ENCODE results near the gene SOCS1. TPM values are rescaled to one million over a fixed set of nuclear protein-coding genes. Genes with fewer than 3 reads are reported as not detected.

SOCS1 gene
- total and polyA plus RNA-seq, 2 donors (not counting 3 experiments of a cell fraction or from before 2014, with no cell fraction given), result 1.1 to 1.7 TPM

- ChIA-PET CTCF (interaction anchor here (1.2 kb wide), 1 partner anchor 11 kb away, joined by 4 read pairs; no protein-coding TSS in a partner anchor), POLR2A (no interaction called here)
- H3K9me1 ChIP-seq (replicated peaks; ENCODE audit: control insufficient read depth, extremely low read depth, insufficient read depth, low read length), result no peaks in the 10 kb centered on the region
- H3K4me1 ChIP-seq (ENCODE audit: control insufficient read depth, extremely low read depth, insufficient read depth, low read length), result no peaks in the 10 kb centered on the region
- no peaks in the 10 kb centered on the region for H4K20me1 ChIP-seq (replicated peaks; ENCODE audit: control insufficient read depth, extremely low read depth, insufficient read depth, low read length)
- intact Hi-C loops (cut with micrococcal nuclease), result no loop called here
- FAIRE-seq (no peak), DNase-seq (ENCODE audit: low read depth, low spot score) (no peak)
- H3K4me2 ChIP-seq (ENCODE audit: insufficient read depth, low read length), result no peak overlapping the region
- BruUV-seq (replicated peaks), result no TSS peak
- dilution Hi-C loops (cut with MboI; ENCODE audit: extremely low pct_ligation_motif_present, low sequenced_read_pairs), result no loop called here
- no peaks in the 10 kb centered on the region for H3K79me2 ChIP-seq (ENCODE audit: control insufficient read depth, insufficient read depth, low read length)
- H3K9me3 ChIP-seq (replicated peaks; ENCODE audit: control insufficient read depth, insufficient read depth, low read length), result no peaks in the 10 kb centered on the region
- TF ChIP-seq POLR2AphosphoS5 (IDR thresholded peaks at IDR 0.05; ENCODE audit: insufficient read depth, low read depth, low read length) (no peak), JUN (IDR thresholded peaks at IDR 0.05; ENCODE audit: borderline replicate concordance, insufficient read depth, insufficient read length, low read depth) (no peak), GATA2 (IDR thresholded peaks at IDR 0.05; ENCODE audit: insufficient read depth, insufficient read length, low read depth, low read length) (no peak), POLR2A (IDR thresholded peaks at IDR 0.05; ENCODE audit: low read depth, low read length) (no peak), EZH2 (IDR thresholded peaks at IDR 0.05; ENCODE audit: borderline replicate concordance, low read depth, low read length, severe bottlenecking) (no peak), MYC (IDR thresholded peaks at IDR 0.05; ENCODE audit: low read depth, low read length) (no peak), FOS (IDR thresholded peaks at IDR 0.05; ENCODE audit: borderline replicate concordance, insufficient read depth, low read length) (no peak), MAX (IDR thresholded peaks at IDR 0.05; ENCODE audit: insufficient read depth, insufficient read length) (no peak)
- TF ChIP-seq, protein P1, sequence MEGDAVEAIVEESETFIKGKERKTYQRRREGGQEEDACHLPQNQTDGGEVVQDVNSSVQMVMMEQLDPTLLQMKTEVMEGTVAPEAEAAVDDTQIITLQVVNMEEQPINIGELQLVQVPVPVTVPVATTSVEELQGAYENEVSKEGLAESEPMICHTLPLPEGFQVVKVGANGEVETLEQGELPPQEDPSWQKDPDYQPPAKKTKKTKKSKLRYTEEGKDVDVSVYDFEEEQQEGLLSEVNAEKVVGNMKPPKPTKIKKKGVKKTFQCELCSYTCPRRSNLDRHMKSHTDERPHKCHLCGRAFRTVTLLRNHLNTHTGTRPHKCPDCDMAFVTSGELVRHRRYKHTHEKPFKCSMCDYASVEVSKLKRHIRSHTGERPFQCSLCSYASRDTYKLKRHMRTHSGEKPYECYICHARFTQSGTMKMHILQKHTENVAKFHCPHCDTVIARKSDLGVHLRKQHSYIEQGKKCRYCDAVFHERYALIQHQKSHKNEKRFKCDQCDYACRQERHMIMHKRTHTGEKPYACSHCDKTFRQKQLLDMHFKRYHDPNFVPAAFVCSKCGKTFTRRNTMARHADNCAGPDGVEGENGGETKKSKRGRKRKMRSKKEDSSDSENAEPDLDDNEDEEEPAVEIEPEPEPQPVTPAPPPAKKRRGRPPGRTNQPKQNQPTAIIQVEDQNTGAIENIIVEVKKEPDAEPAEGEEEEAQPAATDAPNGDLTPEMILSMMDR (IDR thresholded peaks at IDR 0.05; ENCODE audit: extremely low read depth in 1 of 2, insufficient read depth in 1 of 2, low read depth in 1 of 2, low read length in 2 of 2), result no peak
- H3K9ac ChIP-seq (replicated peaks; ENCODE audit: extremely low read depth, insufficient read depth, low read length), result no peak overlapping the region
- H3K27ac ChIP-seq (ENCODE audit: insufficient read depth, low read depth, low read length), result no peak overlapping the region
- H3K4me3 ChIP-seq (replicated peaks in 1 of 3; ENCODE audit: insufficient read depth in 1 of 3, low read depth in 1 of 3, low read length in 3 of 3), result no peak overlapping the region
- H3K36me3 ChIP-seq (ENCODE audit: control insufficient read depth in 2 of 2, extremely low read depth in 1 of 2, insufficient read depth in 2 of 2, low read length in 2 of 2), result no peaks in the 10 kb centered on the region
- no peaks in the 10 kb centered on the region for H3K27me3 ChIP-seq (ENCODE audit: control insufficient read depth in 2 of 2, insufficient read depth in 2 of 2, low read length in 2 of 2)
- H2AFZ ChIP-seq (ENCODE audit: low read depth, low read length), result no peak overlapping the region
Measured at GRCh38 chr16:11265124-11265523, 9.1 kb upstream of the SOCS1 start.
